IMR-90 (cell line): ENCODE data around the gene TRAPPC2L. TPM values are rescaled to one million over a fixed set of nuclear protein-coding genes. Genes with fewer than 3 reads are reported as not detected.

Experiments
- ATAC-seq: fragments of 200-7000 bp; cut with Tn5 transposase; 2 replicates; pipeline ENCODE4 v1.9.1; 2020; ENCODE audit warnings: low read depth, mild to moderate bottlenecking, moderate library complexity
- BruUV-seq: library from RNA; stranded (reverse); fragments of 400-500 nt; replicated peaks from 2 replicates; lab custom pipeline; 2021; lab: Mats Ljungman, UMichigan
- CTCF ChIA-PET: fragments of 300-600 bp; formaldehyde crosslinking; extraction: SDS; loops from one replicate; lab custom pipeline; 2021; ENCODE audit warnings: antibody characterized with exemption; lab: Yijun Ruan, JAX
- POLR2A ChIA-PET: fragments of 300-600 bp; sonication (Branson Sonifier 250); formaldehyde crosslinking; loops from one replicate; lab custom pipeline; 2022; ENCODE audit warnings: antibody characterized with exemption; ENCODE audit not compliant: unreplicated experiment; lab: Charles Lee
- DNase-seq: peaks from one replicate; pipeline ENCODE4 v3.0.0; 2013
- H2AFZ ChIP-seq: replicated peaks from 2 replicates; pipeline ENCODE3; 2013; ENCODE audit warnings: low read length, mild to moderate bottlenecking; ENCODE audit not compliant: poor library complexity
- H2AK5ac ChIP-seq: 2 replicates; pipeline ENCODE4 v1.6.1; 2013; ENCODE audit warnings: low read depth, low read length, inconsistent platforms
- H2AK9ac ChIP-seq: replicated peaks from 2 replicates; pipeline ENCODE3; 2013; ENCODE audit warnings: mild to moderate bottlenecking, low read depth, low read length, moderate library complexity; ENCODE audit not compliant: poor library complexity
- H2BK120ac ChIP-seq: 2 replicates; pipeline ENCODE4 v1.6.1; 2013; ENCODE audit warnings: low read depth, low read length, inconsistent platforms
- H2BK15ac ChIP-seq: 3 replicates; pipeline ENCODE4 v1.6.1; 2013; ENCODE audit warnings: low read depth, low read length, inconsistent platforms
- H2BK20ac ChIP-seq: 2 replicates; pipeline ENCODE4 v1.6.1; 2013; ENCODE audit warnings: low read depth, mild to moderate bottlenecking, inconsistent platforms, low read length, moderate library complexity
- H2BK5ac ChIP-seq: 2 replicates; pipeline ENCODE4 v1.6.1; 2013; ENCODE audit warnings: mild to moderate bottlenecking, low read depth, low read length, inconsistent platforms; ENCODE audit not compliant: poor library complexity, severe bottlenecking
- H3K14ac ChIP-seq: replicated peaks from 2 replicates; pipeline ENCODE4 v1.6.1; 2013; ENCODE audit warnings: low read depth, low read length, inconsistent platforms
- H3K18ac ChIP-seq: 2 replicates; pipeline ENCODE4 v1.6.1; 2013; ENCODE audit warnings: low read depth, low read length, control low read depth
- H3K23ac ChIP-seq: 2 replicates; pipeline ENCODE4 v1.6.1; 2013; ENCODE audit warnings: low read depth, low read length, inconsistent platforms
- H3K27ac ChIP-seq: 2 replicates; pipeline ENCODE4 v1.5.1; 2013; ENCODE audit warnings: mild to moderate bottlenecking, control low read depth, low read length; ENCODE audit not compliant: insufficient read depth
- H3K27me3 ChIP-seq: 2 replicates; pipeline ENCODE4 v1.6.1; 2013; ENCODE audit warnings: low read length; ENCODE audit not compliant: control insufficient read depth, insufficient read depth
- H3K36me3 ChIP-seq: 2 replicates; pipeline ENCODE4 v1.6.1; 2013; ENCODE audit warnings: low read length, mixed read lengths; ENCODE audit not compliant: control insufficient read depth, insufficient read depth
- H3K4ac ChIP-seq: 2 replicates; pipeline ENCODE4 v1.6.1; 2013; ENCODE audit warnings: low read depth, low read length, inconsistent platforms
- H3K4me1 ChIP-seq: 2 replicates; pipeline ENCODE4 v1.6.1; 2013; ENCODE audit warnings: low read length, mixed read lengths; ENCODE audit not compliant: control insufficient read depth, insufficient read depth
- H3K4me2 ChIP-seq: 2 replicates; pipeline ENCODE4 v1.6.1; 2013; ENCODE audit warnings: low read depth, mild to moderate bottlenecking, control low read depth, low read length, moderate library complexity
- H3K4me3 ChIP-seq: 2 replicates; pipeline ENCODE4 v1.5.1; 2013; ENCODE audit warnings: low read depth, mild to moderate bottlenecking, control low read depth, low read length, moderate library complexity; ENCODE audit not compliant: insufficient read depth
- H3K56ac ChIP-seq: 2 replicates; pipeline ENCODE4 v1.6.1; 2013; ENCODE audit warnings: low read length, inconsistent platforms; ENCODE audit not compliant: insufficient read depth; ENCODE audit errors: extremely low read depth
- H3K79me1 ChIP-seq, 2 experiments: 2 replicates each; pipeline ENCODE4 v1.6.1; 2013; ENCODE audit warnings: low read length in 2 of 2, inconsistent platforms in 1 of 2, low read depth in 1 of 2
- H3K9ac ChIP-seq: 2 replicates; pipeline ENCODE4 v1.6.1; 2013; ENCODE audit warnings: low read depth, low read length, control low read depth
- H3K9me1 ChIP-seq: 2 replicates; pipeline ENCODE4 v1.6.1; 2013; ENCODE audit warnings: low read length, inconsistent platforms; ENCODE audit not compliant: insufficient read depth
- H3K9me3 ChIP-seq: 2 replicates; pipeline ENCODE4 v1.6.1; 2013; ENCODE audit warnings: low read length; ENCODE audit not compliant: control insufficient read depth, insufficient read depth
- H4K20me1 ChIP-seq: 2 replicates; pipeline ENCODE4 v1.6.1; 2013; ENCODE audit warnings: low read length, inconsistent platforms; ENCODE audit not compliant: insufficient read depth
- H4K5ac ChIP-seq: 2 replicates; pipeline ENCODE4 v1.6.1; 2013; ENCODE audit warnings: mild to moderate bottlenecking, low read depth, low read length, control low read depth
- H4K8ac ChIP-seq, 2 experiments: 2 replicates each; pipeline ENCODE4 v1.6.1; 2013; ENCODE audit warnings: low read depth in 2 of 2, low read length in 2 of 2, control low read depth in 1 of 2, inconsistent platforms in 1 of 2
- H4K91ac ChIP-seq: 2 replicates; pipeline ENCODE4 v1.6.1; 2013; ENCODE audit warnings: low read depth, low read length, inconsistent platforms; ENCODE audit not compliant: insufficient read depth
- CEBPB ChIP-seq: IDR thresholded peaks from 2 replicates; pipeline ENCODE4 v1.6.1; 2012; ENCODE audit warnings: low read depth, low read length, improper control_type of control experiment
- FOS ChIP-seq: fragments of 150-350 bp; IDR thresholded peaks from 2 replicates; pipeline ENCODE4 v1.6.1; 2016; ENCODE audit warnings: low read depth, low read length
- MAFK ChIP-seq: IDR thresholded peaks from 2 replicates; pipeline ENCODE4 v1.6.1; 2012; ENCODE audit warnings: low read depth, low read length, improper control_type of control experiment
- RCOR1 ChIP-seq: IDR thresholded peaks from 2 replicates; pipeline ENCODE4 v1.6.1; 2012; ENCODE audit warnings: mild to moderate bottlenecking, low read length, improper control_type of control experiment; ENCODE audit not compliant: insufficient replicate concordance
- RFX5 ChIP-seq: IDR thresholded peaks from 2 replicates; pipeline ENCODE4 v1.8.0; 2012; ENCODE audit warnings: low read depth, mild to moderate bottlenecking, low read length, moderate library complexity
- WGBS, 2 experiments: methylation state at CpG; one replicate each; pipeline versions ENCODE4 v1.1.5 to v1.1.7; 2013; ENCODE audit warnings: missing lambda C conversion rate in 2 of 2; ENCODE audit not compliant: insufficient read length in 1 of 2; ENCODE audit errors: extremely low coverage in 2 of 2; 5-methylcytosine and 5-hydroxymethylcytosine counted together
- dilution Hi-C: fragments of 300-500 bp; cut with HindIII; formaldehyde crosslinking; loops from one replicate; pipeline ENCODE4 v1.14.3; 2018; ENCODE audit warnings: low sequenced_read_pairs; ENCODE audit not compliant: unreplicated experiment
- in situ Hi-C: fragments of 300-500 bp; cut with MboI; formaldehyde crosslinking; loops from 3 replicates; pipeline ENCODE4 v1.14.3; 2019; ENCODE audit warnings: low sequenced_read_pairs, inconsistent platforms, mixed read lengths
- intact Hi-C: fragments of 100-400 bp; cut with micrococcal nuclease; formaldehyde crosslinking; loops from 2 replicates; pipeline ENCODE4 v1.10.0; 2022
- polyA plus RNA-seq, 3 experiments: library from polyadenylated mRNA; depleted of rRNA; stranded (reverse); fragments of >200 nt; gene quantifications; 2 replicates each; pipeline ENCODE4 v1.2.3, GENCODE V29; 2012; ENCODE audit warnings: low replicate concordance in 1 of 3
- total RNA-seq: library from RNA; depleted of rRNA; stranded (reverse); fragments of >200 nt; gene quantifications from 2 replicates; pipeline ENCODE4 v1.2.3, GENCODE V29; 2012

Gene TRAPPC2L
- total and polyA plus RNA-seq, 2 of the 4 experiments (the other 2 are of a cell fraction), result 102 to 109 TPM

DNA sequence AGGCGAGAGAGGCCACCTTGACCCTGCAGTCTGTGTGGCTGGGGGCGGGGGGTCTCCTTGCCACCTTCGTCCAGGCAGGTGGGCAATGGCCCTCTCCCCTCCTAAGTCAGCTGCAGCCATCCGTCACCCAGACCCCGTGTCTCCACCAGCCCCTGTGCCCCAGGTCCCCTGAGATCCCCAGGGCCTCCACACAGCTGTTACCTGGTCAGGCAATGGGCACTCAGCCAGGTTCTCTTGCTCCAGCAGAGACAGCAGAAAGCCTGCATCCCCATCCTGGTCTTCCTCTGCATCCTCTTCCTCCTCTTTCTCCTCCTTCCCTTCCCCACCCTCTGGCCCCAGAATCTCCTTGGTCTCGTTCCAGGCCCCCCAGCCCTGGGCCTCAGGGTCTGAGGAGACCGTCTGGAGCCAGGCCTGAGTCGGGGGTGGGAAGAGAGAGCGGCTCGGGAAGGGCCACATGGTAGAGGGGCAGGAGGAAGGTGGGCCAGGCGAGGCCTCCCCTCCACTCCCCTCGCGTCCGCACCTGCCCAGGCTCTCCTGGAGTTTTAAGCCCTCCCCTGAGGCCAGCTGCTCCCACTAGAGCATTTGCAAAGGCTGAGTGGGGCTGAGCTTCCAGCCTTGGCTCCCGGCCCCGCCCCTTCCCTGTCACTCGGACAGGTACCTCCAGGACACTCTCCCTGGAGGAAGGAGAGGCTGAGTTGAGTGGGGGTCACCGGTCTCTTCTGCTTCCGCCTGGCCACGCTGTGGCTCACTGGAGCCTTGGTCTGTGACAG lies 9.4 kb downstream of the TRAPPC2L start, which contains the start of gene PABPN1L:
TSS of gene PABPN1L (minus strand) at position 510 of the 770 bp plus-strand sequence. CDS start at position 456, 54 bp downstream.
- intact Hi-C loops, result no loop called here
- no peak for ATAC-seq

More for the DNA sequence above, 9.4 kb downstream of the TRAPPC2L start, which contains the start of gene PABPN1L:
- no peak within 1 kb of the TSS for H3K27ac ChIP-seq
- no peak within 1 kb of the TSS for H3K9ac ChIP-seq
- ChIA-PET CTCF (no interaction called here), POLR2A (no interaction called here)
- H4K5ac ChIP-seq, result no peak within 1 kb of the TSS
- H3K4ac ChIP-seq, result no peak within 1 kb of the TSS
- H2BK5ac ChIP-seq, result no peak within 1 kb of the TSS
- H3K23ac ChIP-seq, result no peak within 1 kb of the TSS
- no peak within 1 kb of the TSS for H3K56ac ChIP-seq
- no peak within 1 kb of the TSS for H3K4me3 ChIP-seq
- WGBS, 2 experiments, result 60% methylated on average over 2 of the region's 20 CpGs; no CpG with 5 or more reads in 1 of the 2 experiments
- no peak within 1 kb of the TSS for H4K91ac ChIP-seq
- H3K79me1 ChIP-seq, result no peaks in the 10 kb centered on the region
- H3K9me3 ChIP-seq, result no peaks in the 10 kb centered on the region
- no peak within 1 kb of the TSS for H2AK5ac ChIP-seq
- H3K4me2 ChIP-seq, result no peak within 1 kb of the TSS
- H2AK9ac ChIP-seq, result no peak within 1 kb of the TSS
- H2AFZ ChIP-seq, result no peak within 1 kb of the TSS
- dilution Hi-C loops, result no loop called here
- in situ Hi-C loops, result no loop called here
- H3K9me1 ChIP-seq, result no peaks in the 10 kb centered on the region
- no peaks in the 10 kb centered on the region for H3K4me1 ChIP-seq
- H3K18ac ChIP-seq, result no peak within 1 kb of the TSS
- no TSS peak for BruUV-seq
- H3K27me3 ChIP-seq, result peaks cover 24% of the 10 kb centered on the region
- no peak within 1 kb of the TSS for H2BK120ac ChIP-seq
- TF ChIP-seq MAFK, result no peak
- TF ChIP-seq RFX5, result no peak
- no peak for TF ChIP-seq CEBPB
- TF ChIP-seq FOS, result no peak
- no peak for TF ChIP-seq RCOR1
- DNase-seq, result no peak
- no peak within 1 kb of the TSS for H2BK20ac ChIP-seq
- no peak within 1 kb of the TSS for H2BK15ac ChIP-seq
- peaks cover 7% of the 10 kb centered on the region; the same call in 1 of the 2 replicates for H3K36me3 ChIP-seq
- H3K14ac ChIP-seq, result no peak within 1 kb of the TSS
- no peaks in the 10 kb centered on the region for H4K20me1 ChIP-seq
- no peak within 1 kb of the TSS for H4K8ac ChIP-seq
